A673 (cell line): Measurements from ENCODE around the gene NDNF. TPM values are rescaled to one million over a fixed set of nuclear protein-coding genes. Genes with fewer than 3 reads are reported as not detected.

Experiments used
- BruUV-seq: library from RNA; stranded (reverse); fragments of 400-500 nt; replicated peaks from 2 replicates; lab custom pipeline; 2021; lab: Mats Ljungman, UMichigan
- CTCF ChIA-PET: fragments of 300-600 bp; sonication (Branson Sonifier 250); formaldehyde crosslinking; loops from one replicate; lab custom pipeline; 2022; ENCODE audit warnings: antibody characterized with exemption; lab: Charles Lee
- POLR2A ChIA-PET: fragments of 300-600 bp; sonication (Branson Sonifier 250); formaldehyde crosslinking; loops from one replicate; lab custom pipeline; 2022; ENCODE audit warnings: antibody characterized with exemption; ENCODE audit not compliant: low non-redundant PET; lab: Charles Lee
- DNase-seq: peaks from one replicate; pipeline ENCODE4 v3.0.0-alpha.2; 2015; ENCODE audit warnings: low spot score
- H3K27ac ChIP-seq: fragments of 200-600 bp; sonication (generic); 2 replicates; pipeline ENCODE4 v1.5.1; 2016; ENCODE audit warnings: mixed run types, low read depth, mild to moderate bottlenecking, mixed read lengths, antibody characterized with exemption, low read length; ENCODE audit not compliant: poor library complexity, severe bottlenecking
- H3K27me3 ChIP-seq: fragments of 200-600 bp; sonication (generic); replicated peaks from 2 replicates; pipeline ENCODE4 v1.6.1; 2017; ENCODE audit warnings: mixed run types, low read depth, mild to moderate bottlenecking, mixed read lengths, antibody characterized with exemption, low read length; ENCODE audit not compliant: insufficient read depth, poor library complexity
- H3K36me3 ChIP-seq: fragments of 200-600 bp; sonication (generic); 2 replicates; pipeline ENCODE4 v1.6.1; 2016; ENCODE audit warnings: mixed run types, mild to moderate bottlenecking, mixed read lengths, antibody characterized with exemption, low read length; ENCODE audit not compliant: insufficient read depth, poor library complexity, severe bottlenecking
- H3K4me1 ChIP-seq: fragments of 200-600 bp; sonication (generic); 2 replicates; pipeline ENCODE4 v1.6.1; 2017; ENCODE audit warnings: mixed run types, mild to moderate bottlenecking, mixed read lengths, antibody characterized with exemption, low read length; ENCODE audit not compliant: insufficient read depth, poor library complexity, severe bottlenecking
- H3K4me3 ChIP-seq: fragments of 200-600 bp; sonication (generic); 2 replicates; pipeline ENCODE4 v1.5.1; 2016; ENCODE audit warnings: low read depth, mixed run types, mild to moderate bottlenecking, mixed read lengths, low read length; ENCODE audit not compliant: poor library complexity, severe bottlenecking
- H3K9me3 ChIP-seq: fragments of 200-600 bp; sonication (generic); 2 replicates; pipeline ENCODE4 v1.6.1; 2016; ENCODE audit warnings: mixed run types, low read depth, mild to moderate bottlenecking, mixed read lengths, antibody characterized with exemption, low read length; ENCODE audit not compliant: poor library complexity, severe bottlenecking
- EZH2 ChIP-seq: fragments of 200-600 bp; sonication (generic); IDR thresholded peaks from 2 replicates; pipeline ENCODE4 v1.6.1; 2017; ENCODE audit warnings: borderline replicate concordance, low read depth, mild to moderate bottlenecking, mixed read lengths, antibody characterized with exemption, low read length; ENCODE audit not compliant: poor library complexity, severe bottlenecking
- intact Hi-C: fragments of 100-400 bp; cut with micrococcal nuclease; formaldehyde crosslinking; loops from one replicate; pipeline ENCODE4 v1.10.0; 2022; ENCODE audit not compliant: unreplicated experiment
- total RNA-seq: library from RNA; stranded (reverse); gene quantifications from 2 replicates; pipeline ENCODE4 v1.2.3, GENCODE V29; 2021
- TF ChIP-seq, protein P1 (sequence below): fragments of 300-800, 200-600 bp; sonication (generic); conservative IDR thresholded peaks from 2 replicates; pipeline ENCODE4 v1.5.1; 2017; ENCODE audit warnings: low read depth, mild to moderate bottlenecking, antibody characterized with exemption, low read length, moderate library complexity, mixed read lengths

NDNF gene
- total RNA-seq, 1 experiment from 2014 or later = 12.1 TPM

DNA sequence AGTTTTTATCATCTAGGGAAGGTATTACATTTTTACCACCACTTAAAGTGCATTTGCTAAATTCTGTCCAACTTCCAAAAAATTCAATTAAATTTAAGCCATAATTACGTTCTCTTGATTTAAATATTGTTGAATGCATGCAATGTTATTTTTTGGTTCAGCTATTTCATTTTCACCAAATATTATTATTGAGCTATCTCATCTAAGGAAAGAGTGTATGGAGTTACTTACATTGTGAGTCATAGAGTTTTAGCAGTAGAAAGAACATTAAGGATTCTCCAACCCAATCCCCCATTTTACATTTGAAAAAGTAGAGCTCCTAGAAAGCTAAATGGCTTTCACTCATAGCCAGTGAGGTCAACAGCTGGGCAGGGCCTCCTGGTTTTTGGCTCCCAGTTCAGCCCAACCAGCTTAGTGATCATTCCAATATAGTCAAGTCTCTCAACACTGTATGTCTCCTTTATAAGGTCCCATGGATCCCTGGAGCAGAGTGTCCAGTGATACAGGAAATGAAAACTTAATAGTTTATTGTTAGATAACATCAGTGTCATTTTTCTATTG is 60.5 kb downstream of the NDNF start:
- no peaks in the 10 kb centered on the region for H3K27me3 ChIP-seq
- ChIA-PET POLR2A (interaction anchor here (0.6 kb wide), 1 partner anchor 20 kb away, joined by 3 read pairs; no protein-coding TSS in a partner anchor), CTCF (no interaction called here)
- H3K9me3 ChIP-seq = no peaks in the 10 kb centered on the region
- intact Hi-C loops = no loop called here
- H3K4me3 ChIP-seq = no peak overlapping the region
- no peak for DNase-seq
- BruUV-seq = no TSS peak
- no peaks in the 10 kb centered on the region for H3K4me1 ChIP-seq
- no peak overlapping the region for H3K27ac ChIP-seq
- TF ChIP-seq, protein P1, sequence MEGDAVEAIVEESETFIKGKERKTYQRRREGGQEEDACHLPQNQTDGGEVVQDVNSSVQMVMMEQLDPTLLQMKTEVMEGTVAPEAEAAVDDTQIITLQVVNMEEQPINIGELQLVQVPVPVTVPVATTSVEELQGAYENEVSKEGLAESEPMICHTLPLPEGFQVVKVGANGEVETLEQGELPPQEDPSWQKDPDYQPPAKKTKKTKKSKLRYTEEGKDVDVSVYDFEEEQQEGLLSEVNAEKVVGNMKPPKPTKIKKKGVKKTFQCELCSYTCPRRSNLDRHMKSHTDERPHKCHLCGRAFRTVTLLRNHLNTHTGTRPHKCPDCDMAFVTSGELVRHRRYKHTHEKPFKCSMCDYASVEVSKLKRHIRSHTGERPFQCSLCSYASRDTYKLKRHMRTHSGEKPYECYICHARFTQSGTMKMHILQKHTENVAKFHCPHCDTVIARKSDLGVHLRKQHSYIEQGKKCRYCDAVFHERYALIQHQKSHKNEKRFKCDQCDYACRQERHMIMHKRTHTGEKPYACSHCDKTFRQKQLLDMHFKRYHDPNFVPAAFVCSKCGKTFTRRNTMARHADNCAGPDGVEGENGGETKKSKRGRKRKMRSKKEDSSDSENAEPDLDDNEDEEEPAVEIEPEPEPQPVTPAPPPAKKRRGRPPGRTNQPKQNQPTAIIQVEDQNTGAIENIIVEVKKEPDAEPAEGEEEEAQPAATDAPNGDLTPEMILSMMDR = no peak
- TF ChIP-seq EZH2 = no peak
- H3K36me3 ChIP-seq = no peaks in the 10 kb centered on the region

DNA sequence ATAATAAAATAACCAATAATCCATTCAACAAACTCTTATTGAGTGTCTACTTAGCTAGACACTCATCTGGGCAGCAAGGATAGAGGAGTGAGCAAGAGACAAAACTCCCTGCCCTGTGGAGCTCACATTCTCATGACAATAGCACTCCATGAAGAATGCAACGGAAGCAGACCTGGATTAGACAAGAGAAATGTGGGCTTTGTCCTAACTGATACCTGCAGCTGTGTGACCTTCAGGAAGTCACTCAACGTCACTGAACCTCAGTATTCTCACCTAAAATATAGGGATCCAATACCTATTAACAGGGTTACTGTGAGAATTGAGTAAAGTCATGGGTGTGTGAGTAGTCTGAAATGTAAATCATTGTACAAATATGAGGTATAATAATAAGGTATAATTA is 61.2 kb downstream of the NDNF start:
- CTCF ChIA-PET = no interaction called here
- H3K36me3 ChIP-seq = no peaks in the 10 kb centered on the region

DNA sequence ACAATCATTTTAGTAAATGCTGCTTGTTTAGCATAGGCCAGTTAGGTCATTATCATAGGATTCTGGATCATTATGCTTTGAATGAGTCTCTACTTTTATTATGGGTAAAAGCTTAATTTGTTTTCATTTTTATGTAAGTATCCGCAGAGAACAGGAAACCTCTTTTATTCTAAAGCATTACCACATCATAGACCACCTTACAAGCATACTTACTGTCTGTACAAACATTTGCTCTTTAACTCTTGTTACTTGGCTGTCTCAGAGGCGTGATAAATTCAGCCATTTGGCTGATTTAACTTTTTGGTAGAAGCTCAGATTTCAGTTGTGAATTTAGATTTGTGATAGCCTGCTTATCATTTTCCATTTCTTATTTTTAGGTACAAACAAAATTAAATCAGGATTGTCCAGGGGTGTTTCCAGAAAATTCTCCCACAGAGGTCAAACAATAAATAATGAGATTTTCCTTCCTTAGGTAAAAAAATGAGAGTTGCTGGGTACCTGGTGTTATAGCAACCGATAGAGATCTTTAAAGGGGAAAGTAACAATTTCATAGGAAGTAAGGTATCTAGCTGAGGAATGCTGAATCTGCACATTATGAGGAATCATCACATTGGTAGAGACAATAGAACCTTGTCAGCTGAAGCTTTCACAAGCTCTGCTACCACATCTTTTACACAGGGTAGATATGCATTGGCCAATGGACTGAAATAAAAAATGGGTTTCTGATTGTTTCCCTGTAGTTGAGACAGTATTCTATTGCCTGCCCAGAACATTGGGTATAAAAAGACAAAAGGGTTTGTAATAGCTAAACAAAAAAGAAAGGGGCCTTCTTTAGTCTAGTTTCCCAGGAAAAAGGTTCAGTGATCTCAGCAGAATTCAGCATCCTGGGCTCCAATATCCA is 62.5 kb downstream of the NDNF start:
- DNase-seq = no peak
- CTCF ChIA-PET = no interaction called here
- H3K27ac ChIP-seq = no peak overlapping the region
- no peaks in the 10 kb centered on the region for H3K27me3 ChIP-seq
- H3K4me3 ChIP-seq = no peak overlapping the region
- POLR2A ChIA-PET = no interaction called here
- H3K36me3 ChIP-seq = no peaks in the 10 kb centered on the region
- no TSS peak for BruUV-seq
- H3K4me1 ChIP-seq = no peaks in the 10 kb centered on the region
- TF ChIP-seq, protein P1 = no peak
- TF ChIP-seq EZH2 = no peak
- intact Hi-C loops = no loop called here
- no peaks in the 10 kb centered on the region for H3K9me3 ChIP-seq

More for the DNA sequence above, 61.2 kb downstream of the NDNF start:
- Histone ChIP-seq H3K9me3 (no peaks in the 10 kb centered on the region), H3K27me3 (no peaks in the 10 kb centered on the region), H3K27ac (no peak overlapping the region), H3K4me1 (no peaks in the 10 kb centered on the region), H3K4me3 (no peak overlapping the region)
- no peak for DNase-seq
- intact Hi-C loops = no loop called here
- TF ChIP-seq EZH2 = no peak
- TF ChIP-seq, protein P1 = no peak
- BruUV-seq = no TSS peak
- POLR2A ChIA-PET = no interaction called here
